Activated T-cell treated with anti-CD3 and anti-CD28 coated beads, Interleukin-2, amount 50 U/mL, for 24 hours (primary cell): Measurements from ENCODE around the gene MAPK1.
A peak's percentile ranks its signal among the peaks of the same experiment; 100 is the strongest.
"Not testable (repeated sequence)": the region's sequence is repeated elsewhere in the genome, so short reads cannot be mapped to it uniquely, and the experiment has no call there.

ENCODE experiments used
- DNase-seq: peaks from one replicate; pipeline ENCODE4 v3.0.0-alpha.2; 2020
- H3K27ac Mint-ChIP-seq: 2 replicates; pipeline ENCODE4 v1.8.0; 2020; ENCODE audit warnings: mild to moderate bottlenecking, mixed read lengths
- H3K27me3 Mint-ChIP-seq: 2 replicates; pipeline ENCODE4 v1.8.0; 2020; ENCODE audit warnings: mixed read lengths
- H3K36me3 Mint-ChIP-seq: 2 replicates; pipeline ENCODE4 v1.8.0; 2020; ENCODE audit warnings: low read depth, mixed read lengths
- H3K4me1 Mint-ChIP-seq: 2 replicates; pipeline ENCODE4 v1.8.0; 2020; ENCODE audit warnings: low read depth, mixed read lengths
- H3K4me3 Mint-ChIP-seq: 2 replicates; pipeline ENCODE4 v1.8.0; 2020; ENCODE audit warnings: mild to moderate bottlenecking, moderate library complexity, mixed read lengths
- H3K9me3 Mint-ChIP-seq: 2 replicates; pipeline ENCODE4 v1.8.0; 2020; ENCODE audit warnings: mixed read lengths

MAPK1 gene

GRCh38 chr22:21896275-21896674, 28.8 kb upstream of the MAPK1 start:
- H3K36me3 Mint-ChIP-seq, DNase-seq, H3K9me3 Mint-ChIP-seq, H3K4me3 Mint-ChIP-seq, H3K4me1 Mint-ChIP-seq, H3K27me3 Mint-ChIP-seq, H3K27ac Mint-ChIP-seq: not testable (repeated sequence)

DNA sequence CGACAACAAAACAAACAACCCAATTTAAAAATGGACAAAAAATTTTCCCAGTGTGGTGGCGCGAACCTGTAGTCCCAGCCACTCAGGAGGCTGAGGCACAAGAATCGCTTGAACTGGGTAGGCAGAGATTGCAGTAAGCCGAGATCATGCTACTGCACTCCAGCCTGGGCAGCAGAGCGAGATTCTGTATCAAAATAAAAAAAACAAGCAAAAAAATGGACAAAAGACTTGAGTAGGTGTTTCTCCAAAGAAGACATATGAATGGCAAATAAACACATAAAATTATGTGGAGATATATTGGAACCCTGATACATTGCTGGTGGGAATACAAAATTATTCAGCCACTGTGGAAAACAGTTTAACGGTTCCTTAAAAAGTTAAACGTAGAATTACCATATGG, 27.4 kb upstream of the MAPK1 start:
- H3K27ac Mint-ChIP-seq: no peak overlapping the region

GRCh38 chr22:21889251-21889990, 22.0 kb upstream of the MAPK1 start:
- Mint-ChIP-seq H3K36me3 (no peaks in the 10 kb centered on the region), H3K27me3 (no peaks in the 10 kb centered on the region), H3K4me3 (no peak overlapping the region), H3K4me1 (no peaks in the 10 kb centered on the region), H3K27ac (no peak overlapping the region), H3K9me3 (no peaks in the 10 kb centered on the region)
- DNase-seq: no peak

More for the DNA sequence above, 27.4 kb upstream of the MAPK1 start:
- DNase-seq: no peak
- H3K36me3 Mint-ChIP-seq: no peaks in the 10 kb centered on the region
- H3K4me3 Mint-ChIP-seq: no peak overlapping the region
- H3K9me3 Mint-ChIP-seq: no peaks in the 10 kb centered on the region
- H3K27me3 Mint-ChIP-seq: no peaks in the 10 kb centered on the region
- no peaks in the 10 kb centered on the region for H3K4me1 Mint-ChIP-seq

DNA sequence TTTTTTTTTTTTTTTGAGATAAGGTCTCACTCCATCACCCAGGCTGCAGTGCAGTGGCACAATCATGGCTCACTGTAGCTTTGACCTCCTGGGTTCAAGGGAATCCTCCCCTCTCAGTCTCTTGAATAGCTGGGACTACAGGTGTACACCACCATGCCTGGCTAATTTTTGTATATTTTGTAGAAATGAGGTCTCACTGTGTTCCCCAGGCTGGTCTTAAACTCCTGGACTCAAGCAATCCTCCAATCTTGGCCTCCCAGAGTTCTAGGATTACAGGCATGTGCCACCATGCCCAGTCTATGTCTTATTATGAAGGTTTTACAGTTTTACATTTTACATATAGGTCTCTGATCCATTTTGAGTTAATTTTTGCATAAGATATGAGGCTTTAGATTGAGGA, 20.4 kb upstream of the MAPK1 start:
- H3K27me3 Mint-ChIP-seq: no peaks in the 10 kb centered on the region
- H3K36me3 Mint-ChIP-seq: no peaks in the 10 kb centered on the region
- no peak for DNase-seq
- no peak overlapping the region for H3K27ac Mint-ChIP-seq
- no peaks in the 10 kb centered on the region for H3K9me3 Mint-ChIP-seq
- H3K4me1 Mint-ChIP-seq: no peaks in the 10 kb centered on the region
- no peak overlapping the region for H3K4me3 Mint-ChIP-seq

GRCh38 chr22:21883930-21884329, 16.5 kb upstream of the MAPK1 start:
- not testable (repeated sequence) for H3K27ac Mint-ChIP-seq, H3K4me1 Mint-ChIP-seq, H3K4me3 Mint-ChIP-seq, H3K27me3 Mint-ChIP-seq, DNase-seq, H3K9me3 Mint-ChIP-seq, H3K36me3 Mint-ChIP-seq

DNA sequence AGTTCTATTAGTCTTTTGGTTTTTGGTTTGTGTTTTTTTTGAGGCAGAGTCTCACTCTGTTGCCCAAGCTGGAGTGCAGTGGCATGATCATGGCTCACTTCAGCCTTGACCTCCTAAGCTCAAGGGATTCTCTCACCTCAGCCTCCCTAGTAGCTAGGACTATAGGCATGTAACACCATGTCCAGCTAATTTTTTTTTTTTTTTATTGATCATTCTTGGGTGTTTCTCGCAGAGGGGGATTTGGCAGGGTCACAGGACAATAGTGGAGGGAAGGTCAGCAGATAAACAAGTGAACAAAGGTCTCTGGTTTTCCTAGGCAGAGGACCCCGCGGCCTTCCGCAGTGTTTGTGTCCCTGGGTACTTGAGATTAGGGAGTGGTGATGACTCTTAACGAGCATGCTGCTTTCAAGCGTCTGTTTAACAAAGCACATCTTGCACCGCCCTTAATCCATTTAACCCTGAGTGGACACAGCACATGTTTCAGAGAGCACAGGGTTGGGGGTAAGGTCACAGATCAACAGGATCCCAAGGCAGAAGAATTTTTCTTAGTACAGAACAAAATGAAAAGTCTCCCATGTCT, 15.4 kb upstream of the MAPK1 start:
- not testable (repeated sequence) for H3K27me3 Mint-ChIP-seq, H3K36me3 Mint-ChIP-seq, DNase-seq, H3K9me3 Mint-ChIP-seq, H3K4me1 Mint-ChIP-seq, H3K27ac Mint-ChIP-seq, H3K4me3 Mint-ChIP-seq

DNA sequence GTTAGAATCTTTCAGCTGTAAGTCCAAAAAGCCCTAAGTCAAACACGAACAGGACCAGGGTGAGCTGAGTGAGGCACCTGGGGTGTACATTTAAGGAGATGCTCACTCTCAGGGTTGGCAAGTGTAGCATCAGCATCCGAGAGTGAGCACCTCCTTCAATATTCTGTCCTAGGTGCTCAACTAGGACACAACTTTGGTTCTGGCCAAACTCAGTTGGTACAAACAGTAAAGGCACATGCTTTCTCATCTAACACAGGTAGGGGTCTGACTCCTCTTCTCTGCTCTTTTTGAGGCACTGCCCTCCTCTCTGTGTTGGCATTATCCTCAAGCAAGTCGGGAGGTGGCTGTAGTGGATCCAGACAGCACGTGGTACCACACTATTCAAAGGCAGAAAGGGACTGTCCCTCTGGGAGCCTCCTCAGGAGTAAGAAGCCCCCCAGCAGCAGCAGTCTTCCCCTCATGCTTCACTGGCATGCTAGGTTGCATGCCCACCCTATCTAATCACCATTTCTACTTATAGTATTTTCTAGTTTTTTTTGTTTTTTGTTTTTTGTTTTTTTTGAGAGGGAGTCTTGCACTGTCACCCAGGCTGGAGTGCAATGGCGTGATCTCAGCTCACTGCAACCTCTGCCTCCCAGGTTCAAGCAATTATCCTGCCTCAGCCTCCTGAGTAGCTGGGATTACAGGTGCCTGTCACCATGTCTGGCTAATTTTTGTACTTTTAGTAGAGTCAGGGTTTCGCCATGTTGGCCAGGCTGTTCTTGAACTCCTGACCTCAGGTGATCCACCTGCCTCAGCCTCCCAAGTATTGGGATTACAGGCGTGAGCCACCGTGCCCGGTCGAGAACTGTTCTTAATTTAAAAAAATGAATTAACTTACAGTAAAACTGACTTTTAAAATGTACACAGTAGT, 14.7 kb upstream of the MAPK1 start:
- peaks cover 5% of the 10 kb centered on the region for H3K4me1 Mint-ChIP-seq
- H3K4me3 Mint-ChIP-seq: no peak overlapping the region
- no peak for DNase-seq
- H3K27ac Mint-ChIP-seq: no peak overlapping the region
- no peaks in the 10 kb centered on the region for H3K27me3 Mint-ChIP-seq
- no peaks in the 10 kb centered on the region for H3K9me3 Mint-ChIP-seq
- no peaks in the 10 kb centered on the region for H3K36me3 Mint-ChIP-seq

DNA sequence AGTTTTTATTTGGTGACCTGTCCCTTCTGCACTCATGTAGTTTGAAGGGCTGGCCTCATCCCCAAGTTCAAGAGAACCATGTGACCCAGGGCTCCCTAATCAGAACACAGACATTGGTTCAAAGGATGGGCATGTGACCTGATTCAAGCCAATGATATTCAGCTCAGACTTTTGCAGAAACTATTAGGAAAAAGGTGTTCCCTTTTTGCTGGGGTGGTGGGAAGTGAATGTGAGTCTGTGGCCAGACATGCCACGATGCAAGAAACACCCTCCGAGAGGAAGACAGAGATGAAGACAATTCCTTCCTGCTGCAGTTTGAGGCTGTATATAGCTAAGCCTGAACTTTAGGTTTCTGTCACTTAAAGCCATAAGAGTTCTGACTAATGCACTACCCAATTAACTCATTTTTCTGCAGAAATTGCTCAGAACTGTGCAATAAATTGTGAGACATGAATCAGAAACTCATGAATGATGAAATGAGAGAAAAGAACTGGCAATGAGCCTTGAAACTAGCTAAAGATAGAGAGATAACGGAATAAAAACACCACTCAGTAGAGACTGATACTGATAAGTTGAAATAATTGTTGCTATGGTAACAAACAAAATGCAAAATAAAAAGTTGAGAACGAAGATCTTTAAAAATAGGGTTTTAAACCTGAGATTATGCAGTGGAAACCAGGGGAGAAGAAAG, 9.2 kb upstream of the MAPK1 start:
- Mint-ChIP-seq H3K9me3 (no peaks in the 10 kb centered on the region), H3K27me3 (no peaks in the 10 kb centered on the region), H3K36me3 (no peaks in the 10 kb centered on the region), H3K27ac (peak overlapping the region; percentile 91), H3K4me1 (peaks cover 22% of the 10 kb centered on the region), H3K4me3 (no peak overlapping the region)
- DNase-seq: peak; percentile 48

GRCh38 chr22:21874953-21875352, 7.5 kb upstream of the MAPK1 start:
- not testable (repeated sequence) for DNase-seq, H3K9me3 Mint-ChIP-seq, H3K27me3 Mint-ChIP-seq, H3K27ac Mint-ChIP-seq, H3K4me3 Mint-ChIP-seq, H3K36me3 Mint-ChIP-seq
- peaks cover 22% of the 10 kb centered on the region for H3K4me1 Mint-ChIP-seq

DNA sequence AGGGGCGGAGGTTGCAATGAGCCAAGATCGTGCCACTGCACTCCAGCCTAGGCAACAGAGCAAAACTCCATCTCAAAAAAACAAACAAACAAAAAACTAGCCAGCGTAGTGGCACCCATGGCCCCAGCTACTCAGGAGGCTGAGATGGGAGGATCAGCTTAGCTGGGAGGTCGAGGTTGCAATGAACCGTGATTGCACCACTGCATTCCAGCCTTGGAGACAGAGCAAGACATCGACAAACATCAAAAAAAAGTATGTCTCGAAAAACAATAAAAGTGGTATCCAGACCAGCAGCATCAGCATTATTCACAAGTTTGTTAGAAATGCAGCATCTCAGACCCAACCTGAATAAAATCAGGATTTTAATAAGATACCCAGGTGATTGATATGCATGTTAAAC, 6.2 kb upstream of the MAPK1 start:
- Mint-ChIP-seq H3K9me3 (no peaks in the 10 kb centered on the region), H3K27ac (no peak overlapping the region), H3K4me1 (peaks cover 28% of the 10 kb centered on the region)

GRCh38 chr22:21872741-21873140, 5.3 kb upstream of the MAPK1 start:
- not testable (repeated sequence) for H3K27me3 Mint-ChIP-seq, DNase-seq, H3K36me3 Mint-ChIP-seq, H3K4me3 Mint-ChIP-seq, H3K27ac Mint-ChIP-seq, H3K9me3 Mint-ChIP-seq
- H3K4me1 Mint-ChIP-seq: peaks cover 34% of the 10 kb centered on the region

More for the DNA sequence above, 6.2 kb upstream of the MAPK1 start:
- H3K36me3 Mint-ChIP-seq: no peaks in the 10 kb centered on the region
- H3K4me3 Mint-ChIP-seq: no peak overlapping the region
- no peaks in the 10 kb centered on the region for H3K27me3 Mint-ChIP-seq
- DNase-seq: no peak

- Mint-ChIP-seq H3K9me3 (peaks cover 3% of the 10 kb centered on the region), H3K27me3 (no peaks in the 10 kb centered on the region), H3K36me3 (peaks cover 27% of the 10 kb centered on the region), H3K27ac (peak overlapping the region; percentile 99), H3K4me3 (peak overlapping the region; percentile 82), H3K4me1 (peaks cover 35% of the 10 kb centered on the region)
- DNase-seq: no peak
Measured at GRCh38 chr22:21868651-21869050, 1.2 kb upstream of the MAPK1 start.

- peaks cover 3% of the 10 kb centered on the region for H3K9me3 Mint-ChIP-seq
- H3K36me3 Mint-ChIP-seq: peaks cover 35% of the 10 kb centered on the region
- DNase-seq: peak; percentile 57
- H3K27me3 Mint-ChIP-seq: no peaks in the 10 kb centered on the region
- peak overlapping the region; percentile 95 for H3K4me3 Mint-ChIP-seq
- H3K27ac Mint-ChIP-seq: peak overlapping the region; percentile 99
- H3K4me1 Mint-ChIP-seq: peaks cover 51% of the 10 kb centered on the region
Measured at GRCh38 chr22:21866833-21867527, 465 bp downstream of the MAPK1 start.

DNA sequence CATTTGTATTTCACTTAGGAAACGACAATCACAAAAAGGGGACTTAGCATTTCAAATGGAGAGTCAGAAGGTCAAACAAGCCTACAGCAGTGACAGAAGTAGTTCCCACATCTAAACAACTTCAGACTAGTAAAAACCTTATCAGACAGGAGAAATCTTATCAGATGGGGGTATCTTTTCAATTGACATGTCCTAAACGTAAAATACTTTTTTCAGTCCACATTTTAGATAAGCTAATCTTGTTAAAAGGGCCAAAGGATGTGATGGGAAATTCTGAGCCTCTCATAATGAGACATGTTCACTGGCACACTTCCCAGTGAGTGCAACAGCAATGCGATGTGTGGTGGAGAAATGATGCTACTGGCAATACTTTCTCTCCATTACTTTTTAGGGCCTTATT, 2.4 kb downstream of the MAPK1 start:
- Mint-ChIP-seq H3K27ac (peak overlapping the region; percentile 79), H3K4me1 (peaks cover 68% of the 10 kb centered on the region), H3K27me3 (no peaks in the 10 kb centered on the region), H3K4me3 (peak overlapping the region; percentile 95), H3K36me3 (peaks cover 47% of the 10 kb centered on the region), H3K9me3 (peaks cover 3% of the 10 kb centered on the region)
- DNase-seq: no peak
